HUDEP-2 (cell line): Measurements from ENCODE around the gene KIF19.

ENCODE experiments used
- DNase-seq, 76 experiments: peaks; one replicate each; lab custom pipeline; 2025; ENCODE audit not compliant: unreplicated experiment in 76 of 76; lab: John Stamatoyannopoulos, UW

KIF19 gene

GRCh38 chr17:74339537-74340195 is 13.6 kb downstream of the KIF19 start:
- no peak for DNase-seq

DNA sequence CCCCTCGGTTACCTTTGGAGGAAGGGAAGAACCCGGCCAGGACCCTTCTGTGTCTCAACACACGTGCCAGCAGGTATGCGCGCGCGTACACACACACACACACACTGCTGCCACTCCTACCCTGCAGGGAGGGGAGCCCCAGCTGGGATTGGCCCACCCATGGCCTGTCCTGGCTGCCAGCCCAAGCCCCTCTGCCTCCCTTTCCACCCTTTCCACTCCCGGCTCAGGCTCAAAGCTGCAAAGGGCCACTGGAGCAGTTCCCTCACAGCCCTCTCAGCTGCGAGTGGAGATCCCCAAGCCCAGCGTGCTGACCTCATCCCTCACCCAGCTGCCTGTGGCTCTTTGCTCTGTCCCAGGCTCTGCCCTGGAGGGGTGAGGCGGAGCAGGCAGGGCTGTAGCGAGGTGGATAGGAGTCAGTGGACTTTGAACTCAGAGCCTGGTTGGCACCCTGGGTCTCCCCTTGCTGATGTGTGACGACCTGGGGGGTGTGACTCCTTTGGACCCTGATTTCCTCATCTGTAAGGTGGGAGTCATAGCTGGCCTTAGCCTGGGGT is 14.5 kb downstream of the KIF19 start:
- DNase-seq = no peak

- no peak for DNase-seq
Observed at GRCh38 chr17:74342224-74342623, 16.2 kb downstream of the KIF19 start.

DNA sequence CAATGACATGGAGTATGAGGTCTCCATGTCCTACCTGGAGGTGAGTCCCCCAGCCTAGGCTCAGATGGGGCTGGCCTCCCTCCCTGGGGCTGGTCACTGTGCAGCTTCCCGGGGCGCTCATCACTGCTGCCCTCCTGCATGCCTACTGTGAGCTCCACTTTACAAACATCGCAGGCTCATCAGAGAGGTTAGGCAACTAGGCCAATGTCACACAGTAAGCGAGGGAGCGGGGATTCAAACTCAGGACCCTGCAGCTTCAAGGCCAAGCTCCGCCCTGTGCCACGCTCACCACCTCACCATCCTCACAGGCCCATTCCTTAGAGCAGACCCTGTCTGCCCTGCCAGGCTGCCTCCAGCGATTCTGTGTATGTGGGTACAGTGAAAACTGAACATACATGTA is 17.1 kb downstream of the KIF19 start:
- no peak for DNase-seq

DNA sequence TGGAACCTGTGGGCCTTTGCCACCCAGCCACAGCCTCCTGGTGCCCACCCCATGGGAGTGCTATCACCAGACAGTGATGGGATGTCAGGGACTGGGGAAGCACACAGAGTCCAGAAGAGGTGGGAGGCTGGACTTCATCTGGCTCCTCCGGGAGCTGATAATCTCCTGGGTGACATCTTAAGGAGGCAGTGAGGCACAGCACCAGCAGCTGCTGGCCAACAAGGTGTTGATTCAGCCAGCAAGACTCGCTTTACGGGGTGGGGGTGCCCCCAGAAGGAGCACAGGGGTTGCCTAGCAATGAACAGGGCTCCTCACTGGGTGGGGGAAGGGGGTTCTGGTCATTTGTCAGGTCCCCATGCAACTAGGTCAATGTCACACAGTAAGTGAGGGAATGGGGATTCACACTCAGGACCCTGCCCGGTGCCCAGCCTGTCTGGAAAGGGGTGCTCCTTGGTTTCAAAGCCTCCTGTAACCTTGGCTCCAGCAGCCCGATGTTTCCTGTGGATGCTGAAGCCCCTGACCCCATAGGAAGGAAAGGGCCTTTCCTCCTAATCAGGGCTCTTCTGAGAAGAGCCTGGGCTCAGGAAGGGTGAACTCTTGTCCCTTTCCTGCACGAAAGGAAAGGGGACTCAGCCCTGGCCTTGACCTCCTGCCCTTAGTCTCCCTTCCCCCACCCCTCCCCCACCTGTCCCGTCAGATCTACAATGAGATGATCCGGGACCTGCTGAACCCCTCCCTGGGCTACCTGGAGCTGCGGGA is 17.7 kb downstream of the KIF19 start:
- no peak for DNase-seq

GRCh38 chr17:74344658-74345057 is 18.6 kb downstream of the KIF19 start:
- DNase-seq = no peak

DNA sequence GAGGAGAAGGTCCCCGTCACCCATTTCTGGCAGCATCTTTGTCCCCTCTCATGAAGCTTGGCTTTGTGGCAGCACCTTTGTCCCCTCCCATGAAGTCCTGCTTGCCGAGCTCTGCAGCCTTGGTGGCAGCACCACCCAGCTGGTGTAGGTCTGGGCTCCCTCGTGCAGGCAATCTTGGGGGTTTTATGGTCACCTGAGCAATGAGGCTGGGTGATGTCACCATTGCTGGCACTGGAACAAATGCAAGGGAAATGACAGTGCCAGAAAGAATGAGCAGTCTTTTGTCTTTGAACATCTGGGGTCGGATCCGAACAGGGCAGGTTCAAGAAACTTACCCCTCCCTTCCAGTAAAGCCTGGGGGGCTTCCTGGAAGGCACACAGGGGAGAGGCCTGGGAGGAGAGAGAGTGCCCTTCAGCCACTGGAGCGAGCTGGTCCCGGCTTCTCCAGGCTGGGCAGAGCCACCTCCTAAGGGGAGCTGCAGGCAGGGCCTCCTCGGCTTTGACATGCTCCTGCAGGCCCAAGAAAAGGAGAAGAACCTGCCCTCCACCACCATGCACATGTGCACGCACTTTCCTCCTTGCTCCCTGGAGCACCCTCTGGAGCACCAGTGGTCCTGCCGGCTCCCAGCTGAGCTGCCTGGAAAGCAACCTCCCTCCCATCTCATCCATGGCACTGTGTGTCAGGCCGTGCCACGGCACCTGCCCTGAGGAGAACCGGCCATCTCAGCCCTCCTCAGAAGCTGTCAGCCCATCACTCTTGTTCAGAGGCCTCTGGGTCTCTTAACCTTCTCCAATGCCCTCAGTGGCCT is 19.6 kb downstream of the KIF19 start:
- no peak for DNase-seq

- no peak for DNase-seq
Observed at GRCh38 chr17:74347646-74348045, 21.6 kb downstream of the KIF19 start.

DNA sequence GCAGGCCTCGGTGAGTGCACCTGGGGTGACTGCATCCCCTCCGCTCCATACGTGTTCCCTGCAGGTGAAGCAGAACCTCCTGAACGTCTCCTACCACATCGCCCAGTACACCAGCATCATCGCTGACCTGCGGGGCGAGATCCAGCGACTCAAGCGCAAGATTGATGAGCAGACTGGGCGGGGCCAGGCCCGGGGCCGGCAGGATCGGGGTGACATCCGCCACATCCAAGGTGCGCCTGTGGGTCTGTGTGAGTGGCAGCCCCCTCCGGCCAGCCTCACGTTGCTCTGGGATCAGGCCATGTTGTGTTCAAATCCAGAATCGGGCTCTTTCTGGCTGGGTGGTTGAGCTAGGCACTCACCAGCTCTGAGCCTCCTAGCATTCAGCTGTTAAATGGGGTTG is 23.1 kb downstream of the KIF19 start:
- DNase-seq = no peak

- no peak for DNase-seq
Observed at GRCh38 chr17:74350486-74350885, 24.5 kb downstream of the KIF19 start.

GRCh38 chr17:74351552-74352210 is 25.7 kb downstream of the KIF19 start:
- no peak for DNase-seq

DNA sequence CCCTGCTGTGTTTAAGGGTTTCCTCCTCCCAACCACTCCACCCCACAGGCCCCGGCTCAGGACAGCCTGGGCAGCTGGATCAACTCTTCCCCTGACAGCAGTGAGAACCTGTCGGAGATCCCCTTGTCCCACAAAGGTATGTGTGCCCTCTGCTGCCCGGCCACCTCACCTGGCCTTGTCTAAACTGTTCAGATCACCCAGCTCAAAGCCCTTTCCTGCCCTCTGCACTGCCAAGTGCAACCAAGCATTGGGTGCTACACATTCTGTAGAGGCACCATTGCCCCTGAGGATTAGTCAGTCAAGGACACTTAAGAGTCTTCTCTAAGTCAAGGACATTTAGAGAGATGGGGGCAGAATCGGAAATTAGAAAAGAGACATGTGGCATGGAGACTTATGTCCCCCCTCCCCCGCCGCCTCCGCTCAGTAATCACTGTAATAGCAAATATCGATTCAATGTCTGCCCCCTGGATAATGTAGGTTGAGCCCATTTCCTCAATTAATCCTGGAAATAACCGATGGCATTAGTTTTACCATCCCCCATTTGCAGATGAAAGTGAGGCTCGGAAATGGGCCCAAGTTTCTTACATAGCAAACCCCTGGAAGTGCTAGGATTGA is 27.5 kb downstream of the KIF19 start:
- no peak for DNase-seq

DNA sequence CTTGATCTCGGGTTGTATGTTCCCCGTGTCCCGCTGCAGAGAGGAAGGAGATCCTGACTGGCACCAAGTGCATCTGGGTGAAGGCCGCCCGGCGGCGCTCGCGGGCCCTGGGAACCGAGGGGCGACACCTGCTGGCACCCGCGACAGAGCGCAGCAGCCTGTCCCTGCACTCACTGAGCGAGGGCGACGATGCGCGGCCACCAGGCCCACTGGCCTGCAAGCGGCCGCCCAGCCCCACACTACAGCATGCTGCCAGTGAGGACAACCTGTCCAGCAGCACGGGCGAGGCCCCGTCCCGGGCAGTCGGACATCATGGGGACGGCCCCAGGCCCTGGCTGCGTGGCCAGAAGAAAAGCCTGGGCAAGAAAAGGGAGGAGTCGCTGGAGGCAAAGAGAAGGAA is 28.1 kb downstream of the KIF19 start:
- peak in 67 of 76 experiments; percentile 7 to 82 (median 58) for DNase-seq

DNA sequence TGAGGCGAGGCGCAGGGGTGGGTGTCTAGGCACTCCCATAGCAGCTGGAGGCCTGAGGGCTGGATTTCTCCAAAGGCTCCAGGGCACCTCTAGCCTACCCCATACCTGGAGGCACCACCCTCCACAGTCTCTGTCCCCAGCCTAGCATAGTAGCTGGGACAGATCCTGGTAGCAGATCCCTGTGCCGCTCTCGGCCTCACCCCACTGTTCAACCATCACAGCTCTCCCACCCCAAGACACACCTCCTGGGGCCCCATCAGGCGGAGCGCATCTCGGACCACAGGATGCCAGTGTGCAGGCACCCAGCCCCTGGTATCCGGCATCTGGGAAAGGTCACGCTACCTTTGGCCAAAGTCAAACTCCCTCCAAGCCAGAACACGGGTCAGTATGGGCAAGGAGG is 28.5 kb downstream of the KIF19 start:
- DNase-seq = no peak

DNA sequence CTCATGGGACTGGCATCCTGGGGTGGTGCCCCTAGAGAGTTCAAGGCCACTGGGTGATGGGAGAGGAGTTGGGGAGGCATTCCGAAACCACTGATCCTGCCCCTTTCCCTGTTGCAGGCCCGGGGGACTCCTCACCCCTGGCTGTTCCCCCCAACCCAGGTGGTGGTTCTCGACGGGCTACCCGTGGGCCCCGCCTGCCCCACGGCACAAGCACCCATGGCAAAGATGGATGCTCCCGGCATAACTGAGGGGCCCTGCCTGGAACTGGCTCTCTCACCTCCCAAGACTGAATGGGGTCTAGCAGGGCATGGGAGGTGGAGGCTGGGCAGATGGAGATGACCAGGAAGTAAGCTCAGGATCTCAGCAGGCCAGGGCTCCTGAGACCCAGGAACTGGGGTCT is 29.0 kb downstream of the KIF19 start:
- DNase-seq = no peak

GRCh38 chr17:74356646-74357465 is 30.8 kb downstream of the KIF19 start:
- peak in 3 of 76 experiments; percentile 2 to 25 (median 12) for DNase-seq

GRCh38 chr17:74357466-74357809 is 31.4 kb downstream of the KIF19 start:
- DNase-seq = no peak

DNA sequence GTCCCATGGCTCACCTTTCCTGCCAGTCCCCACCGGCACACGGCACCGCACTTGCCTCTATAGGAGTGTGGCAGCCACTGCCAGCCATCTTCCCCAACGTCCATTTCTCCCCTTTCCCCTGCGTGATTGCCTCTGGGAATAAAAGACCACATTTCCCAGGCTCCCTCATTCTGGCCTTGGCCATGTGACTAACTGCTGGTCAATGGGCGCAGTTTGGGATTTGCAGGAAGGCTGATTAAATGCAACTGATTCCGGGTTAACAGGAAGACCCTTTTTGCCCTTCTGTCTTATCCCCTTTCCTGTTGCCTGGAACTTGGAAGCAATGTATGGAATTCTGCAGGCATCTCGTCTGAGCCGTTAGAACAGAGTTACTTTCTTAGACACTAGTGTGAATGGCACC is 32.7 kb downstream of the KIF19 start:
- DNase-seq = no peak

DNA sequence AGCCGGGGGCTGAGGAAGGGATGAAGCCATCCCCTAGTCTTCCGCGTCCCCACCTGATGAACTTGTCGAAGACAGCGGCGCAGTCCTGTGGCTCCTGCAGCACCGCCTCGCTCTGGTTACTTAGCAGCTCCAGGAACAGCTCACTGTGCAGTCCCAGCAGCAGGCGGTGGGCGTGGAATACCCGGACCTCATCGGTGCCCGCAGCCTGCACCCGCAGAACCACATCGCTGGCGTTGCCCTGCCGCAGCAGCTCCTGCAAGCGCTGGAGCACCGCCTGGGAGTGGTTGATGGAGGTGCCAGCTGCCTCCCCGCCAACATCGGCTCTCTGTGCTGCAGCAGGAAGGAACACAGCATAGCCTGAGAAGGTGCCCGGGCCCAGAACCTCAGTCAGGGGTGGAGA is 33.9 kb downstream of the KIF19 start:
- DNase-seq = no peak

DNA sequence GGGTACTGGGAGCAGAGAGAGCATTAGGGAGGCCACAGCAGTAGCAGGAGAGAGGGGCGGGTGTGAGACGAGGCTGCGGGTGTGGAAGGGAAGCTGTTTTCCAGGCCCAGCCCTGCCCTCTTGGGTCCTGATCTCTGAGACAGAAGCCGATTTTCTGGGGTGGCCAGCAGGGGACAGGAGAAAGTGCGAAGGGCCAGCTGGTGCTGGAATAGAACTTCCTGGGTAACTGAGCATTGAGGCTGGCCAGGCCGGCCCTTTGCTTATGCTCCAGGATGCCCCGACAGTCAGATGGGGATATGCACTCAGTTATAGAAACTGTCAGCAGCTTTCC is 34.8 kb downstream of the KIF19 start:
- DNase-seq = no peak
